Astrocyte of the spinal cord (primary cell): ENCODE data around the gene SLCO3A1.

Source experiments
- DNase-seq: peaks from one replicate; pipeline ENCODE4 v3.0.0; 2011; ENCODE audit warnings: low read depth, low spot score
- H3K4me3 ChIP-seq: 2 replicates; pipeline ENCODE4 v1.5.1; 2011; ENCODE audit warnings: low read depth, mild to moderate bottlenecking, low read length, moderate library complexity
- CTCF ChIP-seq: IDR thresholded peaks from 2 replicates; pipeline ENCODE4 v1.5.1; 2012; ENCODE audit warnings: low read depth, mild to moderate bottlenecking, low read length, inconsistent platforms
- in situ Hi-C: cut with HindIII; loops from 2 replicates; pipeline ENCODE4 v1.10.0; 2017; ENCODE audit warnings: low sequenced_read_pairs

SLCO3A1 gene

GRCh38 chr15:92159481-92159880 is 306.0 kb downstream of the SLCO3A1 start:
- TF ChIP-seq CTCF = no peak
- in situ Hi-C loops = no loop called here

GRCh38 chr15:92159906-92160841 is 306.7 kb downstream of the SLCO3A1 start:
- in situ Hi-C loops = no loop called here
- DNase-seq = no peak
- no peak for TF ChIP-seq CTCF
- no peak overlapping the region for H3K4me3 ChIP-seq

More at GRCh38 chr15:92159481-92159880, 306.0 kb downstream of the SLCO3A1 start:
- no peak for DNase-seq
- no peak overlapping the region for H3K4me3 ChIP-seq

- DNase-seq = no peak
- in situ Hi-C loops = no loop called here
- no peak overlapping the region for H3K4me3 ChIP-seq
- no peak for TF ChIP-seq CTCF
These were observed 307.6 kb downstream of the SLCO3A1 start for GRCh38 chr15:92161039-92161670.

GRCh38 chr15:92162657-92163056 is 309.1 kb downstream of the SLCO3A1 start:
- in situ Hi-C loops = no loop called here
- no peak for DNase-seq
- no peak overlapping the region for H3K4me3 ChIP-seq
- no peak for TF ChIP-seq CTCF

- H3K4me3 ChIP-seq = no peak overlapping the region
- in situ Hi-C loops = no loop called here
- no peak for TF ChIP-seq CTCF
- DNase-seq = no peak
These were observed 310.1 kb downstream of the SLCO3A1 start for GRCh38 chr15:92163641-92164040.

- no peak for TF ChIP-seq CTCF
- no peak overlapping the region for H3K4me3 ChIP-seq
- DNase-seq = peak; percentile 39
- in situ Hi-C loops = no loop called here
These were observed 311.0 kb downstream of the SLCO3A1 start for GRCh38 chr15:92164327-92165000.
